ENCODE results near the gene TYMS. TPM values are rescaled to one million over a fixed set of nuclear protein-coding genes. Genes with fewer than 3 reads are reported as not detected.

The TYMS gene
- total RNA-seq, 1 donor from 2014 or later: 15.7 TPM

DNA sequence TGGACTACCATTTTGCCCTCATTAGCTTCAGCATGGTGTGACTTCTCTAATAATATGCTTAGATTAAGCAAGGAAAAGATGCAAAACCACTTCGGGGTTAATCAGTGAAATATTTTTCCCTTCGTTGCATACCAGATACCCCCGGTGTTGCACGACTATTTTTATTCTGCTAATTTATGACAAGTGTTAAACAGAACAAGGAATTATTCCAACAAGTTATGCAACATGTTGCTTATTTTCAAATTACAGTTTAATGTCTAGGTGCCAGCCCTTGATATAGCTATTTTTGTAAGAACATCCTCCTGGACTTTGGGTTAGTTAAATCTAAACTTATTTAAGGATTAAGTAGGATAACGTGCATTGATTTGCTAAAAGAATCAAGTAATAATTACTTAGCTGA is 16.3 kb downstream of the TYMS start:
- Histone ChIP-seq H3K27ac (ENCODE audit: low read depth, low read length) (no peak overlapping the region), H3K9ac (ENCODE audit: low read depth in 1 of 3, low read length in 3 of 3) (no peak overlapping the region), H3K4me3 (ENCODE audit: low read length in 3 of 3) (no peak overlapping the region), H3K4me1 (ENCODE audit: control insufficient read depth in 3 of 3, insufficient read depth in 3 of 3, low read length in 3 of 3) (no peaks in the 10 kb centered on the region), H3K36me3 (ENCODE audit: control insufficient read depth in 3 of 3, insufficient read depth in 3 of 3, low read length in 3 of 3) (peaks cover 9 to 29% (median 26%) of the 10 kb centered on the region in 3 donors), H3K9me3 (ENCODE audit: control insufficient read depth in 3 of 3, low read length in 3 of 3) (no peaks in the 10 kb centered on the region), H3K27me3 (ENCODE audit: control insufficient read depth in 3 of 3, insufficient read depth in 3 of 3, low read length in 3 of 3) (no peaks in the 10 kb centered on the region)

DNA sequence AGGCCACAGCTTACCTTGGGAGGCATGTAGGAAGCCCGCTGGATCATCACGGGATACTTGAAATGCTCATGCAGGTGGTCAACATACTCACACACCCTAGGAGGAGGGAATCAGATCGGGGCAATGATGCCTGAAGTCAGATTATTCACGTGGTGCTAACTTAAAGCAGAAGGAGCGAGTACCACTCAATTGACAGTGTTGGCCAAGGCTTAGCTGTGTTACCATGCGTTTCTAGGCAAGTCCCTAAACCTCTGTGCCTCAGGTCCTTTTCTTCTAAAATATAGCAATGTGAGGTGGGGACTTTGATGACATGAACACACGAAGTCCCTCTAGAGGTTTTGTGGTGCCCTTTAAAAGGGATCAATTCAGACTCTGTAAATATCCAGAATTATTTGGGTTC is 17.9 kb downstream of the TYMS start:
- H3K4me3 ChIP-seq (ENCODE audit: low read length in 3 of 3): no peak overlapping the region
- no peak overlapping the region for H3K27ac ChIP-seq (ENCODE audit: low read depth, low read length)
- H3K36me3 ChIP-seq (ENCODE audit: control insufficient read depth in 3 of 3, insufficient read depth in 3 of 3, low read length in 3 of 3): peaks cover 8 to 29% (median 28%) of the 10 kb centered on the region in 3 donors
- H3K9ac ChIP-seq (ENCODE audit: low read depth in 1 of 3, low read length in 3 of 3): no peak overlapping the region
- no peaks in the 10 kb centered on the region for H3K4me1 ChIP-seq (ENCODE audit: control insufficient read depth in 3 of 3, insufficient read depth in 3 of 3, low read length in 3 of 3)
- H3K27me3 ChIP-seq (ENCODE audit: control insufficient read depth in 3 of 3, insufficient read depth in 3 of 3, low read length in 3 of 3): no peaks in the 10 kb centered on the region
- H3K9me3 ChIP-seq (ENCODE audit: control insufficient read depth in 3 of 3, low read length in 3 of 3): no peaks in the 10 kb centered on the region

DNA sequence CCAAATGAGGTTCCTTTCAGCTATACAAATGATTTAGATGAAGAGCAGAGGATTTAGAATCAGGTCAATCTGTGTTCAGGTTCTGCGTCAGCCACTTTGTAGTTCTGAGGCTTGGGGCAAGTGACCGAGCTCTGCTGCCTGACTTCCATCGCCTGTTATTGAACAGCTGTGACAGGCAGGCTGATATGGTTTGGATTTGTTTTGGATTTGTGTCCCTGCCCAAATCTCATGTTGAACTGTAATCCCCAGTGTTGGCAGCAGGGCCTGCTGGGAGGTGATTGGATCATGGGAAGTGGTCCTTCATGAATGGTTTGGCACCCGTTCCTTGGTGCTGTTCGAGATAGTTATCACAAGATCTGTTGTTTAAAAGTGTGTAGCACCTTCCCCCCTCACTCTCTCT is 18.6 kb downstream of the TYMS start:
- Histone ChIP-seq H3K27ac (ENCODE audit: low read depth, low read length) (no peak overlapping the region), H3K9ac (ENCODE audit: low read depth in 1 of 3, low read length in 3 of 3) (no peak overlapping the region), H3K36me3 (ENCODE audit: control insufficient read depth in 3 of 3, insufficient read depth in 3 of 3, low read length in 3 of 3) (peaks cover 3 to 25% (median 22%) of the 10 kb centered on the region in 3 donors), H3K4me1 (ENCODE audit: control insufficient read depth in 3 of 3, insufficient read depth in 3 of 3, low read length in 3 of 3) (no peaks in the 10 kb centered on the region), H3K4me3 (ENCODE audit: low read length in 3 of 3) (no peak overlapping the region), H3K27me3 (ENCODE audit: control insufficient read depth in 3 of 3, insufficient read depth in 3 of 3, low read length in 3 of 3) (no peaks in the 10 kb centered on the region), H3K9me3 (ENCODE audit: control insufficient read depth in 3 of 3, low read length in 3 of 3) (no peaks in the 10 kb centered on the region)

DNA sequence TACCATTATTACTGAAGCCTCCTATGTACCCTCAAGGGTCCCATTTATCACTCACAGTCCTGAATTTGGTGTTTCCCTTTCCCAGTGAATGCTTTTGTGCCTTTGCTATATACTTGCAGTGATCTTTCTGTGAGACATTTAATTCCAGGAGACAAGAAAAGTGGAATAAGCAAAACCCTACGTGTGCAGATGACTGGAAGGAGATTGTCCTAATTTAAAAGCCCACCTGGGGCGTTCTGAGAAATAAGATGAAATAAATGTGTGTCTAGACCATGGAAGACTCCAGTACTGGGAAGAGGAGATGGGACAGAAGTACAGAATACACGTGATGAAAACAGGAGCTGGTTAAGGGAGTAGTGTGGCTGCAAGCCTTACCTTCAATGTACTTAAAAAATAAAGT is 19.3 kb downstream of the TYMS start:
- Histone ChIP-seq H3K9me3 (ENCODE audit: control insufficient read depth in 3 of 3, low read length in 3 of 3) (no peaks in the 10 kb centered on the region), H3K4me3 (ENCODE audit: low read length in 3 of 3) (no peak overlapping the region), H3K9ac (ENCODE audit: low read depth in 1 of 3, low read length in 3 of 3) (no peak overlapping the region), H3K36me3 (ENCODE audit: control insufficient read depth in 3 of 3, insufficient read depth in 3 of 3, low read length in 3 of 3) (peaks cover 6 to 32% (median 25%) of the 10 kb centered on the region in 3 donors), H3K4me1 (ENCODE audit: control insufficient read depth in 3 of 3, insufficient read depth in 3 of 3, low read length in 3 of 3) (no peaks in the 10 kb centered on the region), H3K27ac (ENCODE audit: low read depth, low read length) (no peak overlapping the region), H3K27me3 (ENCODE audit: control insufficient read depth in 3 of 3, insufficient read depth in 3 of 3, low read length in 3 of 3) (no peaks in the 10 kb centered on the region)

DNA sequence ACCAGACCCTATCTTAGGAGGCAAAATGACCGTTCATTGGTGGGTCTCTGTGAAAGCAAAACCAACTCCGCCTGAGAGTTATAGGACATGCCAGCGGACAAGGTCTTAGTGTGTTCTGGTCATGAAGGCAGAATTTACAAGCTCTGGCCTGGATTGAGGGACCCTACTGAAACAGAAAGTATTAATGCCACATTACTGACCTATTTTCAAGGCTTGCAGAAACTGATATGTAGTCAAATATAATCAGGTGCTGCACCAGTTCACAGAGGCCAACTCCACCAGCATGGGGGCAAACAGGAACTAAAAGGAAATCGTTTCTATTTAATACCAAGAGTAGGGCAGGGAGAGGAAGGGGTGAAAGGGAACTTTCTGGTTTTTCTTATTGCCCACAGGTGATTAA is 19.7 kb downstream of the TYMS start:
- H3K9me3 ChIP-seq (ENCODE audit: control insufficient read depth in 3 of 3, low read length in 3 of 3): no peaks in the 10 kb centered on the region
- H3K9ac ChIP-seq (ENCODE audit: low read depth in 1 of 3, low read length in 3 of 3): no peak overlapping the region
- no peak overlapping the region for H3K27ac ChIP-seq (ENCODE audit: low read depth, low read length)
- peaks cover 10 to 36% (median 29%) of the 10 kb centered on the region in 3 donors for H3K36me3 ChIP-seq (ENCODE audit: control insufficient read depth in 3 of 3, insufficient read depth in 3 of 3, low read length in 3 of 3)
- H3K4me3 ChIP-seq (ENCODE audit: low read length in 3 of 3): no peak overlapping the region
- no peaks in the 10 kb centered on the region for H3K4me1 ChIP-seq (ENCODE audit: control insufficient read depth in 3 of 3, insufficient read depth in 3 of 3, low read length in 3 of 3)
- H3K27me3 ChIP-seq (ENCODE audit: control insufficient read depth in 3 of 3, insufficient read depth in 3 of 3, low read length in 3 of 3): no peaks in the 10 kb centered on the region

DNA sequence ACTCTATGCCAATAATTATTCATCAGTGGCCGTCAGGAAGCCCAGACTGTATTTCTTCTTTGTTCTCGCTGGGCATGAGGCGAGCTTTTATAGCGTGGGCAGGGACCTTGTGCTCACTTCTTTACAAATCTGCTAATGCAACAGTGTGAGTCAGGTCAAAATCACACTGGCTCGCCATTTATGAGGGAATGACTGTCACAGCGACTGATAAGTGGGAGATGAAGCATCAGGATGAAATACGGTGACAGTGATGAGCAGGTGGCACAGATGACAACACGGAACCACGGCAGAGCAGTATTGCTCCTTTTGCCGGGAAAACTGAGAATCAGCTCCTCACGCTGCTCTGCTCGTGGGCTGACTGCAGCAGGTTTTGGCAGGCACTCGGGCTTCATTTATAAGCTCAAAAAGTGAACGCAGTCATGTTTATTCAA is 20.5 kb downstream of the TYMS start:
- Histone ChIP-seq H3K9me3 (ENCODE audit: control insufficient read depth in 3 of 3, low read length in 3 of 3) (no peaks in the 10 kb centered on the region), H3K27me3 (ENCODE audit: control insufficient read depth in 3 of 3, insufficient read depth in 3 of 3, low read length in 3 of 3) (no peaks in the 10 kb centered on the region), H3K9ac (ENCODE audit: low read depth in 1 of 3, low read length in 3 of 3) (no peak overlapping the region), H3K27ac (ENCODE audit: low read depth, low read length) (no peak overlapping the region), H3K4me1 (ENCODE audit: control insufficient read depth in 3 of 3, insufficient read depth in 3 of 3, low read length in 3 of 3) (no peaks in the 10 kb centered on the region), H3K36me3 (ENCODE audit: control insufficient read depth in 3 of 3, insufficient read depth in 3 of 3, low read length in 3 of 3) (peaks cover 12 to 37% (median 28%) of the 10 kb centered on the region in 3 donors), H3K4me3 (ENCODE audit: low read length in 3 of 3) (no peak overlapping the region)

DNA sequence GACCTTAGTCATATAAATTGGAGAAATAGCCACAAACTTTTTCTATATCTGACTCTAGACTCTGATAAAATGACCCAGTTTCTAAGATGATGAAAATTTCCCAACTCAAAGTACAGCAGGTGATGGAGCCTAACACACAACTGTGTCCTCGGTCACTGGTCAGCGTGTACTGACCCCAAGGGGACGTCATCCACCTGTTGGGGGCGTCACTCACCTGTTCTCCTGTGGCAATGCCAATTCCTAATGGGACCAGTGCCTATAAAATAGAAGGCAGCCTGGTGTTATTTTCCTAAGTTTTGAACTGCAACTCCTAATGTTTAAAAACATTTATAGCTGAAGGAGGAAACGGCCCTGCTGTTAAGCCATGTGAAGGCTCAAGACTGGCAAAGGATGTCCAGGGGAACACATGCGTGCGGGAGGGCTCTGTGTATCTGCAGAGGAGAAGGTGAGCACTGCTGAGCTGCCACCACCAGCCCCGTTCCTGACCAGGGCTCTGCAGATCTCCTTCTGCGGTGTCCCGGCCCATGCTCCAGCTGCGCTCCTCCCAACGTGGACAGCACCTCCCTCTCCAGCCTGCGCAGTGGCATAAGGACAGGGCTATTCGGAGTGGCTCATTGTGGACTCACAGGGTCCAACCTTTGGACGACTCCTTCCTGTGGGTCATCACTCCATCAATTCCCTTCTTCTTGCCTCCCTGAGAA is 21.2 kb downstream of the TYMS start:
- Histone ChIP-seq H3K9ac (ENCODE audit: low read depth in 1 of 3, low read length in 3 of 3) (no peak overlapping the region), H3K4me3 (ENCODE audit: low read length in 3 of 3) (no peak overlapping the region), H3K9me3 (ENCODE audit: control insufficient read depth in 3 of 3, low read length in 3 of 3) (no peaks in the 10 kb centered on the region), H3K27me3 (ENCODE audit: control insufficient read depth in 3 of 3, insufficient read depth in 3 of 3, low read length in 3 of 3) (no peaks in the 10 kb centered on the region), H3K36me3 (ENCODE audit: control insufficient read depth in 3 of 3, insufficient read depth in 3 of 3, low read length in 3 of 3) (peaks cover 12 to 41% (median 34%) of the 10 kb centered on the region in 3 donors), H3K4me1 (ENCODE audit: control insufficient read depth in 3 of 3, insufficient read depth in 3 of 3, low read length in 3 of 3) (no peaks in the 10 kb centered on the region), H3K27ac (ENCODE audit: low read depth, low read length) (no peak overlapping the region)

DNA sequence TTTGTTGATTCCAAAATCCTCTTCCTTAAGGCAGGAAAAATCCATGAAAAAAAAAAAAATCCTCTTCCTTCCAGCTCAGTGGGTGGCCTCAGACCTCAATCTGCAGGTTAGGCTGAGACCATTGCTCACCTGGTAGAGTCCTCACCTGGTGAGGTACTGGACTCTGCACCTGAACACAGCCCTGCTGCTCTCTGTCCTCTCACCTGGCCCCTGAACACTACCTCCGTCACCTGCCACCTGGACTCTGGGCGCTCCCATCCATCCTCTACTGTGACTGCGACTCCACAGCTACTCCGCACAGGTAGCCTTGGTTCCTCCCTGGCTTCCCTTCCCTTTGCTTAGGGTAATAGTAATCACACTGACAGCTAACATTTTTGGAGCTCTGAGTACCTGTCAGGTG is 22.1 kb downstream of the TYMS start:
- Histone ChIP-seq H3K4me3 (ENCODE audit: low read length in 3 of 3) (no peak overlapping the region), H3K36me3 (ENCODE audit: control insufficient read depth in 3 of 3, insufficient read depth in 3 of 3, low read length in 3 of 3) (peaks cover 12 to 41% (median 34%) of the 10 kb centered on the region in 3 donors), H3K27ac (ENCODE audit: low read depth, low read length) (no peak overlapping the region), H3K9me3 (ENCODE audit: control insufficient read depth in 3 of 3, low read length in 3 of 3) (no peaks in the 10 kb centered on the region), H3K4me1 (ENCODE audit: control insufficient read depth in 3 of 3, insufficient read depth in 3 of 3, low read length in 3 of 3) (no peaks in the 10 kb centered on the region), H3K9ac (ENCODE audit: low read depth in 1 of 3, low read length in 3 of 3) (no peak overlapping the region), H3K27me3 (ENCODE audit: control insufficient read depth in 3 of 3, insufficient read depth in 3 of 3, low read length in 3 of 3) (no peaks in the 10 kb centered on the region)

DNA sequence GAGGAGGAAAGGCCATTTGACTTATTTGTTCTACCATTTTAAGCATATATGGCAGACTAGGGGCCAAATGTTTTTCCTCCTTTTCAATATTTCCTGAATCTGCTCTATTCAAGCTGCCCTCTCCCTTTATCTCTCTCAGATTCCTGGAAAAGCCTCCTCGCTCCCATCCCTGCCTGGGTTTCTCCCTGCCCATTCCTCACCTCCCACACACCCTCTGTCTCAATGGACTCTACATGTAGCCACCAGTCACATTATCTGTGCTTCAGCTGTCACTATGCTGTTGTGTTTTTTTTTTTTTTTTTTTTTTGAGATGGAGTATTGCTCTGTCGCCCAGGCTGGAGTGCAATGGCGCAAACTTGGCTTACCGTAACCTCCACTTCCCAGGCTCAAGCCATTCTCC is 22.9 kb downstream of the TYMS start:
- Histone ChIP-seq H3K4me1 (ENCODE audit: control insufficient read depth in 3 of 3, insufficient read depth in 3 of 3, low read length in 3 of 3) (no peaks in the 10 kb centered on the region), H3K4me3 (ENCODE audit: low read length in 3 of 3) (no peak overlapping the region), H3K9ac (ENCODE audit: low read depth in 1 of 3, low read length in 3 of 3) (no peak overlapping the region), H3K27me3 (ENCODE audit: control insufficient read depth in 3 of 3, insufficient read depth in 3 of 3, low read length in 3 of 3) (no peaks in the 10 kb centered on the region), H3K36me3 (ENCODE audit: control insufficient read depth in 3 of 3, insufficient read depth in 3 of 3, low read length in 3 of 3) (peaks cover 10 to 37% (median 27%) of the 10 kb centered on the region in 3 donors), H3K9me3 (ENCODE audit: control insufficient read depth in 3 of 3, low read length in 3 of 3) (no peaks in the 10 kb centered on the region), H3K27ac (ENCODE audit: low read depth, low read length) (no peak overlapping the region)

DNA sequence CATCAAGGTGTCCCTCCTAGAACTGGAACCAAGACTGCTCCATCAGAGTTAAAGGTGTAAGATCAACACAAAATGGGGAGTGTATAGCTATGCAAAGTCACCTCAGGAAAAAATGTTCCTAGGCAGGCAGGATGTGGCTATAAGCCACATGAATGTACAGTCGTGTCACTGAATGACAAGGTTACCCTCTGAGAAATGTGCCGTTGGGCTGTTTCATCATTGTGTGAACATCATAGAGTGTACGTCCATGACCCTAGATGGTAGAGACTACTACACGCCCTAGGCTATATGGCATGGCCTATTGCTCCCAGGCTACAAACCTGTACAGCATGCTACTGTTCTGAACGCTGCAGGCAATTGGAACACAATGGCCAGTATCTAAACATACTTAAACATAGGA is 24.5 kb downstream of the TYMS start:
- Histone ChIP-seq H3K4me3 (ENCODE audit: low read length in 3 of 3) (no peak overlapping the region), H3K9me3 (ENCODE audit: control insufficient read depth in 3 of 3, low read length in 3 of 3) (no peaks in the 10 kb centered on the region), H3K27ac (ENCODE audit: low read depth, low read length) (no peak overlapping the region), H3K4me1 (ENCODE audit: control insufficient read depth in 3 of 3, insufficient read depth in 3 of 3, low read length in 3 of 3) (no peaks in the 10 kb centered on the region), H3K36me3 (ENCODE audit: control insufficient read depth in 3 of 3, insufficient read depth in 3 of 3, low read length in 3 of 3) (peaks cover 9 to 28% (median 27%) of the 10 kb centered on the region in 3 donors), H3K27me3 (ENCODE audit: control insufficient read depth in 3 of 3, insufficient read depth in 3 of 3, low read length in 3 of 3) (no peaks in the 10 kb centered on the region), H3K9ac (ENCODE audit: low read depth in 1 of 3, low read length in 3 of 3) (no peak overlapping the region)
